OCI-LY7 (cell line): ENCODE results near the gene GRWD1. TPM values are rescaled to one million over a fixed set of nuclear protein-coding genes. Genes with fewer than 3 reads are reported as not detected.

ENCODE experiments used
- BruUV-seq: library from RNA; stranded (reverse); fragments of 400-500 nt; replicated peaks from 2 replicates; lab custom pipeline; 2021; lab: Mats Ljungman, UMichigan
- CTCF ChIA-PET: fragments of 300-600 bp; sonication (Branson Sonifier 250); formaldehyde crosslinking; loops from one replicate; lab custom pipeline; 2022; ENCODE audit warnings: antibody characterized with exemption; ENCODE audit not compliant: unreplicated experiment; lab: Charles Lee
- POLR2A ChIA-PET: fragments of 300-600 bp; sonication (Branson Sonifier 250); formaldehyde crosslinking; loops from one replicate; lab custom pipeline; 2022; ENCODE audit warnings: antibody characterized with exemption; lab: Charles Lee
- DNase-seq: peaks from one replicate; pipeline ENCODE4 v3.0.0-alpha.2; 2015; ENCODE audit warnings: low spot score
- H2AFZ ChIP-seq: fragments of 200-600 bp; sonication (generic), shearing (Covaris generic); 2 replicates; pipeline ENCODE4 v1.6.1; 2014; ENCODE audit warnings: mild to moderate bottlenecking, antibody characterized with exemption, low read length, moderate library complexity
- H3K27ac ChIP-seq: fragments of 200-600 bp; sonication (generic); 2 replicates; pipeline ENCODE4 v1.5.1; 2014; ENCODE audit warnings: mixed run types, low read depth, mild to moderate bottlenecking, moderate library complexity, low read length, inconsistent platforms; ENCODE audit not compliant: poor library complexity, severe bottlenecking
- H3K36me3 ChIP-seq: fragments of 200-600 bp; sonication (generic); 2 replicates; pipeline ENCODE4 v1.6.1; 2014; ENCODE audit warnings: mild to moderate bottlenecking, antibody characterized with exemption, low read length, moderate library complexity, mixed read lengths; ENCODE audit not compliant: insufficient read depth
- H3K4me1 ChIP-seq: fragments of 200-600 bp; sonication (generic); 2 replicates; pipeline ENCODE4 v1.5.1; 2014; ENCODE audit warnings: mild to moderate bottlenecking, low read length; ENCODE audit not compliant: insufficient read depth, poor library complexity, severe bottlenecking
- H3K4me2 ChIP-seq: fragments of 200-600 bp; sonication (generic); 2 replicates; pipeline ENCODE4 v1.6.1; 2014; ENCODE audit warnings: mild to moderate bottlenecking, low read length
- H3K4me3 ChIP-seq: fragments of 200-600 bp; sonication (generic); 2 replicates; pipeline ENCODE4 v1.5.1; 2014; ENCODE audit warnings: mild to moderate bottlenecking, low read depth, low read length; ENCODE audit not compliant: poor library complexity, severe bottlenecking
- H3K79me2 ChIP-seq: fragments of 200-600 bp; sonication (generic); 2 replicates; pipeline ENCODE4 v1.6.1; 2016; ENCODE audit warnings: low read depth, mild to moderate bottlenecking, low read length, moderate library complexity, mixed read lengths; ENCODE audit not compliant: insufficient read depth
- H3K9me2 ChIP-seq: fragments of 200-600 bp; sonication (generic); 2 replicates; pipeline ENCODE4 v1.6.1; 2016; ENCODE audit warnings: mild to moderate bottlenecking, low read length, mixed read lengths; ENCODE audit not compliant: insufficient read depth
- H3K9me3 ChIP-seq: fragments of 200-600 bp; sonication (generic); 2 replicates; pipeline ENCODE4 v1.6.1; 2014; ENCODE audit warnings: mild to moderate bottlenecking, mixed run types, low read length, mixed read lengths
- H4K20me1 ChIP-seq: fragments of 200-600 bp; sonication (generic); 2 replicates; pipeline ENCODE4 v1.6.1; 2014; ENCODE audit warnings: mild to moderate bottlenecking, antibody characterized with exemption, low read length, moderate library complexity, mixed read lengths; ENCODE audit not compliant: insufficient read depth
- EZH2phosphoT487 ChIP-seq: fragments of 200-600 bp; sonication (generic); IDR thresholded peaks from 2 replicates; pipeline ENCODE4 v1.6.1; 2018; ENCODE audit warnings: low read depth, borderline replicate concordance, mild to moderate bottlenecking, mixed run types, antibody characterized with exemption, low read length, moderate library complexity, mixed read lengths
- intact Hi-C: fragments of 100-400 bp; cut with micrococcal nuclease; formaldehyde crosslinking; loops from one replicate; pipeline ENCODE4 v1.10.0; 2022; ENCODE audit not compliant: unreplicated experiment
- total RNA-seq, 2 experiments: library from RNA; depleted of rRNA in 1 of 2; stranded (reverse); fragments of >200 nt in 1 of 2; shearing (Covaris generic) in 1 of 2; gene quantifications; 2 replicates each; pipeline ENCODE4 v1.2.3, GENCODE V29; 2014 to 2022
- TF ChIP-seq, protein P1 (sequence below): fragments of 200-600 bp; sonication (generic); conservative IDR thresholded peaks from 2 replicates; pipeline ENCODE4 v1.5.1; 2014; ENCODE audit warnings: mild to moderate bottlenecking, antibody characterized with exemption, low read length, moderate library complexity, mixed read lengths

The GRWD1 gene
- total RNA-seq, 2 experiments from 2014 or later = 32.1 to 35.8 TPM

DNA sequence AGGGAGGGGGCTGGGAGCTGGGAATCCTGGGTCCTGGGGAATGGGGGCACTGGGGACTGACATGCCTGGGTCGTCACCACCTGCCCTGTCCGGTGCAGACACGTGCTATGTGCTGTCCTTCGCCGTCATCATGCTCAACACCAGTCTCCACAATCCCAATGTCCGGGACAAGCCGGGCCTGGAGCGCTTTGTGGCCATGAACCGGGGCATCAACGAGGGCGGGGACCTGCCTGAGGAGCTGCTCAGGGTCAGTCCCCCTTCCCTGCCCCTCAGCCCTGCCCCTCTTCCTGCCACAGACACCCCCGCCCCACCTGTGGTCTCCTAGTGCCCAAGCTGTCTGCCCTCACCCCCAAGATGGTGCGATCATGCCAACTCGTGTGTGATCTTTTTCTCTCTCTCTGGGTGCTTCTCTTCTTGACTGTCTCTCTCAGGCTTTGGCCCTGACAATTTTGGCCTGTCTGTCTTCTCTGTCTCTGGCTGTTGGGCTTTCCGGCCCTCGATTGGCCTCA, 28.4 kb downstream of the GRWD1 start:
- CTCF ChIA-PET = no interaction called here
- no peaks in the 10 kb centered on the region for H3K9me3 ChIP-seq
- H3K79me2 ChIP-seq = peaks cover 8% of the 10 kb centered on the region
- no TSS peak for BruUV-seq
- H3K27ac ChIP-seq = no peak overlapping the region
- peaks cover 5% of the 10 kb centered on the region; the same call in 1 of the 2 replicates for H4K20me1 ChIP-seq
- DNase-seq = no peak
- H3K9me2 ChIP-seq = no peaks in the 10 kb centered on the region
- intact Hi-C loops = no loop called here
- H3K36me3 ChIP-seq = peaks cover 67% of the 10 kb centered on the region
- peaks cover 6% of the 10 kb centered on the region for H3K4me1 ChIP-seq
- no peak overlapping the region for H3K4me2 ChIP-seq
- POLR2A ChIA-PET = no interaction called here
- no peak overlapping the region for H2AFZ ChIP-seq
- TF ChIP-seq EZH2phosphoT487 = no peak
- no peak overlapping the region for H3K4me3 ChIP-seq

DNA sequence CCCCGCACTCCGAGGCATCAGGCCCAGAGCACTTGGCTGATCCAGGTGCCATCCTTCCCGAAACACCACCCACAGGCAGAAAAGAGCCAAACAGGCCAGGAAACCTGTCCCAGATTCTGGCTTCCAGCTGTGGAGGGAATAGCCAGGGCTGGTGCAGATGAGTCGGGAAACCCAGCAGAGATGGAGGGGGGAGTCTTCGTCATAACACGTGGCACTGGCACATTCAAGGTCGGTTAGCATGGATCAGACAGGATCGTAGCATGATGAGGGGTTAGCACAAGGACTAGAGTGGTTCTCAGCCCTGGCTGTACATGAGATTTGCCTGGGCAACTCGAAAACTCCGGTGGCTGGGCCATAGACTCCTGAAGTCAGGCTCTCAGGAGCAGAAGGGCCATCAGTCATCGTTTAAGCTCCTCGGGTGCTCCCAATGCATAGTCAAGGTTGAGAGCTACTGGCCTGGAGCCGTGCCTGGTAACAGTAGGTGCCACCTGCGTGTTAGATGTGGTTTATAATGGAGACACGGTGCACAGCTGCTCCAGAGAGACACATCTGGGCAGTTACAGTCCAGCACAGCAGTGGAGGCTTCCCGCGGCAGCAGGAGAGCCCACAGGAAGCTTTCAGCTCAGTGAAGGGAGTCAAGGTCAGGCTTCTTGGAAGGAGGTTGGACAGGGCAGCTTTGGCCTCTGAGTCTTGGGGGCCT, 29.7 kb downstream of the GRWD1 start:
- H3K4me1 ChIP-seq = no peaks in the 10 kb centered on the region
- no peak overlapping the region for H3K4me2 ChIP-seq
- TF ChIP-seq, protein P1, sequence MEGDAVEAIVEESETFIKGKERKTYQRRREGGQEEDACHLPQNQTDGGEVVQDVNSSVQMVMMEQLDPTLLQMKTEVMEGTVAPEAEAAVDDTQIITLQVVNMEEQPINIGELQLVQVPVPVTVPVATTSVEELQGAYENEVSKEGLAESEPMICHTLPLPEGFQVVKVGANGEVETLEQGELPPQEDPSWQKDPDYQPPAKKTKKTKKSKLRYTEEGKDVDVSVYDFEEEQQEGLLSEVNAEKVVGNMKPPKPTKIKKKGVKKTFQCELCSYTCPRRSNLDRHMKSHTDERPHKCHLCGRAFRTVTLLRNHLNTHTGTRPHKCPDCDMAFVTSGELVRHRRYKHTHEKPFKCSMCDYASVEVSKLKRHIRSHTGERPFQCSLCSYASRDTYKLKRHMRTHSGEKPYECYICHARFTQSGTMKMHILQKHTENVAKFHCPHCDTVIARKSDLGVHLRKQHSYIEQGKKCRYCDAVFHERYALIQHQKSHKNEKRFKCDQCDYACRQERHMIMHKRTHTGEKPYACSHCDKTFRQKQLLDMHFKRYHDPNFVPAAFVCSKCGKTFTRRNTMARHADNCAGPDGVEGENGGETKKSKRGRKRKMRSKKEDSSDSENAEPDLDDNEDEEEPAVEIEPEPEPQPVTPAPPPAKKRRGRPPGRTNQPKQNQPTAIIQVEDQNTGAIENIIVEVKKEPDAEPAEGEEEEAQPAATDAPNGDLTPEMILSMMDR = no peak
- no peak for TF ChIP-seq EZH2phosphoT487
- no peaks in the 10 kb centered on the region for H3K9me2 ChIP-seq
- POLR2A ChIA-PET = interaction anchor here (0.6 kb wide), 2 partner anchors 15 to 33 kb away, joined by 3 to 6 read pairs; no protein-coding TSS in a partner anchor
- intact Hi-C loops = no loop called here
- no peak overlapping the region for H3K27ac ChIP-seq
- no peaks in the 10 kb centered on the region for H4K20me1 ChIP-seq
- CTCF ChIA-PET = no interaction called here
- no peaks in the 10 kb centered on the region for H3K79me2 ChIP-seq
- H3K36me3 ChIP-seq = peaks cover 72% of the 10 kb centered on the region
- H3K4me3 ChIP-seq = no peak overlapping the region
- no TSS peak for BruUV-seq
- DNase-seq = no peak
- no peaks in the 10 kb centered on the region for H3K9me3 ChIP-seq
- no peak overlapping the region for H2AFZ ChIP-seq

DNA sequence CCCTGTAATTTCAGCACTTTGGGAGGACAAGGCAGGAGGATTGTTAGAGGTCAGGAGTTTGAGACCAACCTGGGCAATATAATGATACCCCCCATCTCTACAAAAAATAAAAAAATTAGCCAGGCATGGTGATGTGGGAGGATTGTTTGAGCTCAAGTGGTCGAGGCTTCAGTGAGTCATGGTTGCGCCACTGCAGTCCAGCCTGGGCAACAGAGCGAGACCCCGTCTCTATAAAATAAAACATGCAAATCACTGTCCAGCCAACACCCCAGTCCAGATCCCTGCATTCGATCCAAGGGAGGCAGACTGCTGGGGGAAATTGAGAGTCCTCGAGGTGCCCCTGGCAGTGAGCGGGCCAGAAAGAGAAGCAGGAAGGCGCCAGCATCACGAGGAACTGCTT, 30.4 kb downstream of the GRWD1 start:
- no TSS peak for BruUV-seq
- H3K79me2 ChIP-seq = no peaks in the 10 kb centered on the region
- ChIA-PET POLR2A (interaction anchor here (0.6 kb wide), 2 partner anchors 16 to 33 kb away, joined by 3 to 6 read pairs; no protein-coding TSS in a partner anchor), CTCF (no interaction called here)
- no peak overlapping the region for H3K4me2 ChIP-seq
- H3K27ac ChIP-seq = no peak overlapping the region
- no peak for DNase-seq
- H3K9me3 ChIP-seq = no peaks in the 10 kb centered on the region
- peaks cover 68% of the 10 kb centered on the region for H3K36me3 ChIP-seq
- TF ChIP-seq EZH2phosphoT487 = no peak
- TF ChIP-seq, protein P1 = no peak
- no peaks in the 10 kb centered on the region for H4K20me1 ChIP-seq
- intact Hi-C loops = no loop called here
- H2AFZ ChIP-seq = no peak overlapping the region
- no peaks in the 10 kb centered on the region for H3K4me1 ChIP-seq
- H3K4me3 ChIP-seq = no peak overlapping the region
- no peaks in the 10 kb centered on the region for H3K9me2 ChIP-seq
